Gastrocnemius medialis (tissue), 4 donors: ENCODE measurements around the gene TNN. TPM values are rescaled to one million over a fixed set of nuclear protein-coding genes. Genes with fewer than 3 reads are reported as not detected.

Experiments
- ATAC-seq, 2 donors: fragments of 150-250 bp; one replicate each; pipeline ENCODE4 v1.9.1; 2016
- DNase-seq, 2 donors: peaks; one replicate each; pipeline ENCODE4 v3.0.0-alpha.2; 2019
- H3K27ac ChIP-seq, 4 donors: fragments of 200-600 bp; sonication (generic); 1 replicate in 1 of 4; 2 replicates in 3 of 4; pipeline ENCODE4 v1.5.1; 2016 to 2018; ENCODE audit warnings: mild to moderate bottlenecking in 2 of 4, moderate library complexity in 1 of 4
- H3K27me3 ChIP-seq, 3 donors: fragments of 200-600 bp; sonication (generic) in 2 of 3; 1 replicate in 1 of 3; 2 replicates in 2 of 3; pipeline versions ENCODE4 v1.5.1 to v1.6.0; 2016 to 2019; ENCODE audit warnings: mild to moderate bottlenecking in 1 of 3, moderate library complexity in 1 of 3
- H3K36me3 ChIP-seq, 2 donors: fragments of 200-600 bp; sonication (generic) in 1 of 2; one replicate each; pipeline ENCODE4 v1.5.1; 2017 to 2018
- H3K4me1 ChIP-seq, 2 donors: fragments of 200-600 bp; sonication (generic) in 1 of 2; one replicate each; pipeline ENCODE4 v1.5.1; 2016 to 2017; ENCODE audit warnings: mild to moderate bottlenecking in 2 of 2
- H3K4me3 ChIP-seq, 4 donors: fragments of 200-600 bp; sonication (generic) in 3 of 4; 1 replicate in 1 of 4; 2 replicates in 3 of 4; pipeline ENCODE4 v1.5.1; 2016 to 2019; ENCODE audit warnings: mild to moderate bottlenecking in 2 of 4
- H3K9me3 ChIP-seq, 3 donors: fragments of 200-600 bp; sonication (generic) in 2 of 3; 1 replicate in 1 of 3; 2 replicates in 2 of 3; pipeline ENCODE4 v1.5.1; 2016 to 2019
- CTCF ChIP-seq, 5 experiments: fragments of 450-650 bp in 3 of 5; fragments of 200-600 bp in 2 of 5; sonication (generic) in 2 of 5; IDR thresholded peaks in 4 of 5; conservative IDR thresholded peaks in 1 of 5; 1 replicate in 4 of 5; 2 replicates in 1 of 5; pipeline ENCODE4 v1.5.1; 2016 to 2019; ENCODE audit warnings: antibody characterized with exemption in 5 of 5, mild to moderate bottlenecking in 3 of 5, moderate library complexity in 3 of 5
- POLR2A ChIP-seq, 2 donors: fragments of 450-650 bp; IDR thresholded peaks; one replicate each; pipeline ENCODE4 v1.6.1; 2017; ENCODE audit warnings: antibody characterized with exemption in 2 of 2, mild to moderate bottlenecking in 2 of 2, moderate library complexity in 2 of 2
- in situ Hi-C, 4 donors: fragments of 200-750 bp; cut with MboI; loops; one replicate each; pipeline versions ENCODE4 v1.15.0 to v1.8.0; 2017; ENCODE audit warnings: low sequenced_read_pairs in 4 of 4
- intact Hi-C: fragments of 100-400 bp; cut with DNase I; formaldehyde crosslinking; loops from one replicate; pipeline ENCODE4 v1.15.1; 2023; ENCODE audit warnings: low total_unique reads
- total RNA-seq, 4 donors: library from RNA; depleted of rRNA; stranded (reverse); fragments of >200 nt; gene quantifications; one replicate each; pipeline versions ENCODE4 v1.1.0 to v1.2.3, GENCODE V29; 2016

Gene TNN
- total RNA-seq, 4 donors from 2014 or later = 0.07 TPM; not detected in 3

GRCh38 chr1:175130649-175131045 is 63.0 kb downstream of the TNN start:
- no peaks in the 10 kb centered on the region for H3K27me3 ChIP-seq
- peak overlapping the region in 3 of 4 donors; percentile 13 to 31 (median 30) for H3K27ac ChIP-seq
- no peak for DNase-seq
- no peak for ATAC-seq
- in situ Hi-C loops = loop anchor here in 1 of 4 donors (25.0 kb wide), 1 partner anchor 757 kb away; no protein-coding TSS in a partner anchor
- peaks cover 6 to 29% of the 10 kb centered on the region in 2 donors for H3K4me1 ChIP-seq
- TF ChIP-seq POLR2A (IDR thresholded peaks at IDR 0.05) (no peak), CTCF (IDR thresholded peaks at IDR 0.05 in 4 of 5, conservative IDR thresholded peaks at IDR 0.05 in 1 of 5) (no peak)
- no peaks in the 10 kb centered on the region for H3K9me3 ChIP-seq
- no peaks in the 10 kb centered on the region for H3K36me3 ChIP-seq
- intact Hi-C loops = no loop called here
- no peak overlapping the region for H3K4me3 ChIP-seq

GRCh38 chr1:175131095-175131494 is 63.5 kb downstream of the TNN start:
- Histone ChIP-seq H3K9me3 (no peaks in the 10 kb centered on the region), H3K4me3 (no peak overlapping the region), H3K4me1 (peaks cover 6 to 29% of the 10 kb centered on the region in 2 donors), H3K36me3 (no peaks in the 10 kb centered on the region), H3K27ac (peak overlapping the region in 2 of 4 donors; percentile 13 to 31), H3K27me3 (no peaks in the 10 kb centered on the region)
- intact Hi-C loops = no loop called here
- in situ Hi-C loops = loop anchor here in 1 of 4 donors (25.0 kb wide), 1 partner anchor 756 kb away; no protein-coding TSS in a partner anchor
- no peak for ATAC-seq
- TF ChIP-seq CTCF (IDR thresholded peaks at IDR 0.05 in 4 of 5, conservative IDR thresholded peaks at IDR 0.05 in 1 of 5) (no peak), POLR2A (IDR thresholded peaks at IDR 0.05) (no peak)
- DNase-seq = no peak

DNA sequence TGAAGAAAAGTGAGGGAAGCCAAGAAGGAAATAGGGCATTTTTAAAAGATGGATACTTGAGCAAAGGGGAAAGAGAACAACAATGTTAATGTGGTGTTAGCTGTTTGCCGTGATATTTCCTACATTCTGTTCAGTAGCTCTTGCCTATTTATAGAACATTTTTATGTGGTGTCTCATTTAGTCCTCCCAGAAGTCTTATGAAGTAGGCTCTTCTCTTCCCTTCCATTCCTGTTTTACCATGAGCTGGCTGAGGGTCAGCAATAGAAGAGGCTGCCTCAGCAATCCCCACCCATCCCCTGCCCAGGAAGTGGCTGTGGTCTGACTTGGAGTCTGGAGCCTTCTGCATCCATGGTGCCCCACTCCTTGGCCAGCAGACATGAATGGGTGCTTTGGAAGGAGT is 64.8 kb downstream of the TNN start:
- no peaks in the 10 kb centered on the region for H3K36me3 ChIP-seq
- H3K9me3 ChIP-seq = no peaks in the 10 kb centered on the region
- no peak for ATAC-seq
- intact Hi-C loops = no loop called here
- DNase-seq = no peak
- TF ChIP-seq POLR2A (IDR thresholded peaks at IDR 0.05) (no peak), CTCF (IDR thresholded peaks at IDR 0.05 in 4 of 5, conservative IDR thresholded peaks at IDR 0.05 in 1 of 5) (no peak)
- H3K4me1 ChIP-seq = peaks cover 6 to 29% of the 10 kb centered on the region in 2 donors
- no peak overlapping the region for H3K27ac ChIP-seq
- in situ Hi-C loops = loop anchor here in 1 of 4 donors (25.0 kb wide), 1 partner anchor 755 kb away; no protein-coding TSS in a partner anchor
- H3K4me3 ChIP-seq = no peak overlapping the region
- H3K27me3 ChIP-seq = no peaks in the 10 kb centered on the region

DNA sequence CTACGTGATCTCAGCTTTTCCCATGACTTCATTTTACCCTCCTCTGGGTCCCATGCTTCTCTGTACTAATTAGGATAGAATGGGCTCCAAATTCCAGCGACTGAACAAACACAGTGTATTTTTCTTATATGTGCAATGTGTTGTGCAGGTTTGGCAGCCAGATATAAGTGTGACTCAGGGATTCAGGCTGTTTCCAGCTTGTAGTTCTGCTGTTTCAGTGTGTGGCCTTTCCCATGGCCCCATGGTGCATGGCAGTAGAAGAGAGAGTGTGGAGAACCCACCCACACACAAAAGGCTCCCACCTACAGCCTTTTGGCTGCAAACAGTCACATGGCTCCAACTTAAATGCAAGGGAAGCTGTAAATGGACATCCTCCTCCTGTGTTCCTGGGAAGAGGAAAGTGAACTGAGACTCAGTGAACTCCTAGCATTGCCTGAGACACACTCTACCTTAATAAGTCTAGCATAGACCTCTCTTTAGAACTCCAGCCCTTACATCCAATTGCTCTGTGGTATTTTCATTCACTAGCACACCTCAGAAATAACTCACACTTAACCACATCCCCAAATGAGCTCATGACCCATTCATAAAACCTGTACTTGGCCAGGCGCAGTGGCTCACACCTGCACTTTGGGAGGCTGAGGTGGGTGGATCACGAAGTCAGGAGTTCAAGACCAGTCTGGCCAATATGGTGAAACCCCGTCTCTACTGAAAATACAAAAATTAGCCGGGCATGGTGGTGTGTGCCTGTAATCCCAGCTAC is 66.2 kb downstream of the TNN start:
- DNase-seq = no peak
- Histone ChIP-seq H3K9me3 (no peaks in the 10 kb centered on the region), H3K27me3 (no peaks in the 10 kb centered on the region), H3K27ac (no peak overlapping the region), H3K4me3 (no peak overlapping the region), H3K4me1 (peaks cover 6 to 22% of the 10 kb centered on the region in 2 donors), H3K36me3 (no peaks in the 10 kb centered on the region)
- in situ Hi-C loops = loop anchor here in 1 of 4 donors (25.0 kb wide), 1 partner anchor 753 kb away; no protein-coding TSS in a partner anchor
- TF ChIP-seq CTCF (IDR thresholded peaks at IDR 0.05 in 4 of 5, conservative IDR thresholded peaks at IDR 0.05 in 1 of 5) = no peak
- no peak for ATAC-seq
- intact Hi-C loops = no loop called here
